OCI-LY3 (cell line): ENCODE measurements around the gene DGLUCY.

Experiments
- H2AFZ ChIP-seq: fragments of 200-600, 300-600 bp; shearing (Covaris generic); 2 replicates; pipeline ENCODE4 v1.6.0; 2014; ENCODE audit warnings: antibody characterized with exemption, low read depth, low read length
- H3K27ac ChIP-seq: fragments of 200-600, 300-600 bp; sonication (generic); 2 replicates; pipeline ENCODE4 v1.5.1; 2014; ENCODE audit warnings: mild to moderate bottlenecking, low read length, moderate library complexity, mixed read lengths
- H3K27me3 ChIP-seq: fragments of 200-600, 300-600 bp; sonication (generic); 2 replicates; pipeline ENCODE4 v1.6.1; 2014; ENCODE audit warnings: low read depth, low read length, mixed read lengths
- H3K36me3 ChIP-seq: fragments of 200-600, 300-600 bp; sonication (generic); replicated peaks from 2 replicates; pipeline ENCODE3; 2014; ENCODE audit warnings: low read depth, low read length, mixed read lengths
- H3K4me1 ChIP-seq: fragments of 300-600, 200-600 bp; sonication (generic); 2 replicates; pipeline ENCODE4 v1.6.1; 2014; ENCODE audit warnings: low read length, mixed read lengths
- H3K4me2 ChIP-seq: fragments of 200-600, 300-600 bp; sonication (generic); 2 replicates; pipeline ENCODE4 v1.6.1; 2014; ENCODE audit warnings: low read length, mixed read lengths
- H3K4me3 ChIP-seq: fragments of 300-600, 200-600 bp; sonication (generic); 2 replicates; pipeline ENCODE4 v1.5.1; 2014; ENCODE audit warnings: antibody characterized with exemption, mild to moderate bottlenecking, low read length, moderate library complexity
- H3K79me2 ChIP-seq: fragments of 300-600, 200-600 bp; shearing (Covaris generic); 2 replicates; pipeline ENCODE4 v1.6.1; 2014; ENCODE audit warnings: mild to moderate bottlenecking, low read length, mixed read lengths
- H3K9ac ChIP-seq: fragments of 300-600, 200-600 bp; shearing (Covaris generic); 2 replicates; pipeline ENCODE4 v1.6.0; 2014; ENCODE audit warnings: mild to moderate bottlenecking, low read length, moderate library complexity
- H3K9me3 ChIP-seq: fragments of 200-600, 300-600 bp; shearing (Covaris generic); 2 replicates; pipeline ENCODE4 v1.6.1; 2014; ENCODE audit warnings: low read length, mixed read lengths; ENCODE audit not compliant: insufficient read depth
- H4K20me1 ChIP-seq: fragments of 200-600, 300-600 bp; sonication (generic); 2 replicates; pipeline ENCODE4 v1.6.1; 2016; ENCODE audit warnings: low read length, mixed read lengths; ENCODE audit not compliant: insufficient read depth
- EZH2phosphoT487 ChIP-seq: fragments of 200-600 bp; shearing (Covaris generic); IDR thresholded peaks from 2 replicates; pipeline ENCODE4 v1.6.1; 2018; ENCODE audit warnings: antibody characterized with exemption, mixed run types, low read depth
- TF ChIP-seq, protein P1 (sequence below): fragments of 200-600, 300-600 bp; sonication (generic); IDR thresholded peaks from 2 replicates; pipeline ENCODE4 v1.5.1; 2014; ENCODE audit warnings: antibody characterized with exemption, low read length, low read depth

The DGLUCY gene

DNA sequence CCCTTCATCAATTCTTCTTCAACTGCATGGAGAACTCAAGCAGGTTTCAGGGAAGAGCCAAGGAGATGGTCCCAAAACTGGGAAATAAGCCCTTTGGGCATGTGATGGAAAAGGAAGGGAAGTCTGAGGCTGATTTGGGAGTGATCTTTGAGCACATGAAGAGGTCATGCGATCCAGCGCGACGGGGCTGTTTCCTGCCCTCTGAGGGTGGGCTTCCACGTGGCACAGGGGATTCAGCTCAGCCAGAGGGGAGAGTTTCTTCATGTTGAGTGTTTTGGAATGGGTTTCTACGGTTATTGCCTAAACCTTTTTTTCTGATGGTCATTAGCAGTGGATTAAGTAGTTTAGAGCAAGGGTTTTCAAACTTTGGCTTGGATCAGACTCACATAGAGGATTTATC is 100.4 kb downstream of the DGLUCY start:
- TF ChIP-seq EZH2phosphoT487, result no peak
- TF ChIP-seq, protein P1, sequence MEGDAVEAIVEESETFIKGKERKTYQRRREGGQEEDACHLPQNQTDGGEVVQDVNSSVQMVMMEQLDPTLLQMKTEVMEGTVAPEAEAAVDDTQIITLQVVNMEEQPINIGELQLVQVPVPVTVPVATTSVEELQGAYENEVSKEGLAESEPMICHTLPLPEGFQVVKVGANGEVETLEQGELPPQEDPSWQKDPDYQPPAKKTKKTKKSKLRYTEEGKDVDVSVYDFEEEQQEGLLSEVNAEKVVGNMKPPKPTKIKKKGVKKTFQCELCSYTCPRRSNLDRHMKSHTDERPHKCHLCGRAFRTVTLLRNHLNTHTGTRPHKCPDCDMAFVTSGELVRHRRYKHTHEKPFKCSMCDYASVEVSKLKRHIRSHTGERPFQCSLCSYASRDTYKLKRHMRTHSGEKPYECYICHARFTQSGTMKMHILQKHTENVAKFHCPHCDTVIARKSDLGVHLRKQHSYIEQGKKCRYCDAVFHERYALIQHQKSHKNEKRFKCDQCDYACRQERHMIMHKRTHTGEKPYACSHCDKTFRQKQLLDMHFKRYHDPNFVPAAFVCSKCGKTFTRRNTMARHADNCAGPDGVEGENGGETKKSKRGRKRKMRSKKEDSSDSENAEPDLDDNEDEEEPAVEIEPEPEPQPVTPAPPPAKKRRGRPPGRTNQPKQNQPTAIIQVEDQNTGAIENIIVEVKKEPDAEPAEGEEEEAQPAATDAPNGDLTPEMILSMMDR, result no peak
- Histone ChIP-seq H3K4me3 (no peak overlapping the region), H3K9ac (no peak overlapping the region)

DNA sequence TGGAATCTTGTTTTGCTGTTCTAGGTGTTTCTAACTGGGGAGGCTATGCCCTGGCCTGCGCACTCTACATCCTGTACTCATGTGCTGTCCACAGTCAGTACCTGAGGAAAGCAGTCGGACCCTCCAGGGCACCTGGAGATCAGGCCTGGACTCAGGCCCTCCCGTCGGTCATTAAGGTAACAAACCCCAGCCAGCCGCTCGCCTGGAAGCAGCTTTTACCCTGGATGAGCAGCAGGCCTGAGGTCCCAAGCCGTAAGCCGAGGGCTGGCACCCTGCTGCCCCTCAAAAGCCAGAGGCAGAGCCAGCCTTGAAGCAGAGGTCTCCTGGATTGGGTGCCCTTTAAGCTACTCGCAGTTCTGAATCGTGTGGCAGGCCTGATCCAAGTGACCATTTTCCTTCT is 101.5 kb downstream of the DGLUCY start:
- no peaks in the 10 kb centered on the region for H3K79me2 ChIP-seq
- TF ChIP-seq EZH2phosphoT487, result no peak

More for the DNA sequence above, 100.4 kb downstream of the DGLUCY start:
- no peak overlapping the region for H3K4me2 ChIP-seq
- H3K27me3 ChIP-seq, result no peaks in the 10 kb centered on the region
- H3K9me3 ChIP-seq, result no peaks in the 10 kb centered on the region
- H3K79me2 ChIP-seq, result no peaks in the 10 kb centered on the region
- H2AFZ ChIP-seq, result no peak overlapping the region
- H4K20me1 ChIP-seq, result no peaks in the 10 kb centered on the region
- peaks cover 8% of the 10 kb centered on the region for H3K36me3 ChIP-seq
- no peak overlapping the region for H3K27ac ChIP-seq
- H3K4me1 ChIP-seq, result no peaks in the 10 kb centered on the region

GRCh38 chr14:91216731-91217226 is 102.9 kb downstream of the DGLUCY start:
- no peaks in the 10 kb centered on the region for H3K4me1 ChIP-seq
- H3K4me2 ChIP-seq, result no peak overlapping the region
- H3K4me3 ChIP-seq, result no peak overlapping the region
- H3K27me3 ChIP-seq, result no peaks in the 10 kb centered on the region
- no peaks in the 10 kb centered on the region for H3K9me3 ChIP-seq
- H3K27ac ChIP-seq, result no peak overlapping the region
- no peak overlapping the region for H2AFZ ChIP-seq
- peaks cover 7% of the 10 kb centered on the region for H3K36me3 ChIP-seq
- H3K9ac ChIP-seq, result no peak overlapping the region
- no peaks in the 10 kb centered on the region for H4K20me1 ChIP-seq
- TF ChIP-seq, protein P1, result no peak
- no peak for TF ChIP-seq EZH2phosphoT487
- H3K79me2 ChIP-seq, result no peaks in the 10 kb centered on the region

More for the DNA sequence above, 101.5 kb downstream of the DGLUCY start:
- Histone ChIP-seq H3K4me3 (no peak overlapping the region), H3K9ac (no peak overlapping the region), H3K27ac (no peak overlapping the region), H2AFZ (no peak overlapping the region), H3K36me3 (peaks cover 2% of the 10 kb centered on the region), H3K9me3 (no peaks in the 10 kb centered on the region), H3K4me2 (no peak overlapping the region), H4K20me1 (no peaks in the 10 kb centered on the region), H3K27me3 (no peaks in the 10 kb centered on the region), H3K4me1 (no peaks in the 10 kb centered on the region)

DNA sequence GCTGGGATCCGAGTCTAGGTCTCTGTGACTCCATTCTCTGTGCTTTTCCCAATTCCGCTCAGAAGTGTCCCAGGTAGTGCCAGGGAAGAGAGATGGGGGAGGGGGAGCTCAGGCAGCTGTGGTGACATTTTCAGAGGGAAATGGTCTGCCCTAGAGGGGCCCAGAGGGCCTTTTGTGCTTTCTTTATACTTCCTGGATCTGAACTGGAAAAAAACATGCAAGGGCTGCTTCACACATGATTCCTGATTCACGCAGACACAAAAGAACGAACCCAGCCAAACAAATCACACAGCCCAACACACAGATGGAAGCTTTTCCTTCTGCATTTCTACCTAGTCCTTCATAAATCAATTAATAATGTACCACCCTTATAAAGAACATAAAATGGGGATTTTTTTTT is 104.1 kb downstream of the DGLUCY start:
- Histone ChIP-seq H3K27me3 (no peaks in the 10 kb centered on the region), H3K4me1 (no peaks in the 10 kb centered on the region), H3K36me3 (peaks cover 11% of the 10 kb centered on the region), H3K79me2 (no peaks in the 10 kb centered on the region), H3K9me3 (no peaks in the 10 kb centered on the region), H3K27ac (no peak overlapping the region), H2AFZ (no peak overlapping the region), H3K4me2 (no peak overlapping the region), H3K9ac (no peak overlapping the region), H3K4me3 (no peak overlapping the region), H4K20me1 (no peaks in the 10 kb centered on the region)
- no peak for TF ChIP-seq EZH2phosphoT487
- TF ChIP-seq, protein P1, result no peak
